Activated CD8-positive, alpha-beta memory T cell treated with anti-CD3 and anti-CD28 coated beads, Interleukin-2, amount 50 U/mL, for 4 hours (primary cell): ENCODE data around the gene UBR2.
"Not testable (repeated sequence)": the region's sequence is repeated elsewhere in the genome, so short reads cannot be mapped to it uniquely, and the experiment has no call there.

Experiments
- DNase-seq: peaks from one replicate; pipeline ENCODE4 v3.0.0-alpha.2; 2020

Gene UBR2

DNA sequence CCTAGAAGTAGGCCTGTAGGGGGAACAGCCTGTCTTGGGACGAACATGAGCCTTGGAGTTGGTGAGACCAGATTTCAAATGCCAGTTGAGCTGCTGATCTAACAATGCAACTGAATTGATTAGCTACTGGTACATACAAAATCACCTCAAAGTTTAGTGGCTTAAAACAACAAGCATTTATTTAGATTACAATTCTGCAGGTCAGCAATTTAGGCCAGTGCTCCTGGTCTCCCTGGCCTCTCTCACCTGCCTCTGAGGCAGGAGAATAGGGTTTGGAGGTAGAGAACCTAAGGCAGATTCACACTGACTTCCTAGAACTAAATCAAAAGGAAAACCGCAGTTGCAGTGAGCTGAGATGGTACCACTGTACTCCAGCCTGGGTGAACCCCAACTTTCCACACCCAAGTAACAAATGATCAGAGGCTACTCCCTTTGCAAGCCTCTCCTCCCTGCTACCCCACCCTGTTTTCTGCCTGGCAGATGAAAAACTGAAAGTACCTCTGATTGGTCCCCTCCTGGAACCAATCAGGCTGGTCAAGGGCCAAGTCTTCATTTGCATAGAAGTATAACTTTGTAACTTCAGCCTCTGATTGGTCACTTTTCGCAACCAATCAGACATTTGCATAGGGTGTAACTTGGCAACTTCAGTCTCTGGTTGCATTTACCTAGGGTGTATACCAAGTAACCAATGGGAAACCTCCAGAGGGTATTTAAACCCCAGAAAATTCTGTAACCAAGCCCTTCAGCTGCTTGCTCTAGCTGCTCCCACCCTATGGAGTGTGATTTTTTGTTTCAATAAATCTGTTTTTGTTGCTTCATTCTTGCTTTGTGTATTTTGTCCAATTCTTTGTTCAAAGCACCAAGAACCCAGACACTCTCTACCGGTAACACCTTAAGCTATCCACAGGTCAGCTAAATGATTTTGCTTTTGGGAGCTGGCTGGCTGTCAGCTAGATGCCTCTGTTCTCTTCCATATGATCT, 8.1 kb upstream of the UBR2 start:
- no peak for DNase-seq

GRCh38 chr6:42556462-42556861, 7.4 kb upstream of the UBR2 start:
- no peak for DNase-seq

GRCh38 chr6:42559276-42559675, 4.6 kb upstream of the UBR2 start:
- not testable (repeated sequence) for DNase-seq

DNA sequence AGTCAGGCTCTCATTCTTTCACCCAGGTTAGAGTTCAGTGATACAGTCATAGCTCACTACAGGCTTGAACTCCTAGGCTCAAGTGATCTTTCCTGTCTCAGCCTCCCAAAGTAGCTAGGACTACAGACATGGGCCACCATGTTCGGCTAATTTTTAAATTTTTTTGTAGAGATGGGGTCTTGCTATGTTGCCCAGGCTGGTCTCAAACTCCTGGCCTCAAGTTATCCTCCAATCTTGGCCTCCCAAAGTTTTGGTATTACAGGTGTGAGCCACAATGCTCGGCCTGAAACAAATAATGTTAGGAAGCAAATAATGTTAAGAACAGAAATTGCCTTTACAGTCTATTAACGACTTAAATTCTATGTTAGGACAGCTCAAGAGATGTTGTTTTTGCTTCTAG, 1.8 kb upstream of the UBR2 start:
- DNase-seq: no peak

DNA sequence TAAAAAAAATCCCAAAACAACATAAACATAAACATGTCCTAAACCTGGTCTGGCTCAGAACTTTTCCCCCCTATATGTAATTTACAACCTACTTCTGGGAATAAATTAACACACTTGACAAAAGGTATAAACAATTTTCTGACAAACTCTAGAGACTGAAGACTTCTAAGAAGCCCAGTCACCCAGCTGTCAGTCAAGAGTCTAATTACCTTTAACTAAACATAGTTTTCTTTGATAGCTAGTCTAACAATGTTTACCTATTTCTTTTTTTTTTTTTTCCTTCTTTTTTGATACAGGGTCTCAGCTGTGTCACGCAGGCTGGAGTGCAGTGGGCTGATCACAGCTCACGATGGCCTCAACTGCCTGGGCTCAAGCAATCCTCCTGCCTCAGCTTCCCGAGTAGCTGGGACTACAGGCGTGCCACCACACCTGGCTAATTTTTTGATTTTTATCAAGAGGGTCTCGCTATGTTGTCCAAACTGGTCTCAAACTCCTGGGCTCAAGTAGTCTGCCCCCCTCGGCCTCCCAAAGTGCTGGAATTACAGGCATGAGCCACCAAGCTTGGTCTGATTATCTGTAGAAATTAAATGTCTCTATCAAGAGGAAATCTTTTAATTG, 932 bp upstream of the UBR2 start:
- no peak for DNase-seq

GRCh38 chr6:42564506-42564825, 637 bp downstream of the UBR2 start:
- no peak for DNase-seq

DNA sequence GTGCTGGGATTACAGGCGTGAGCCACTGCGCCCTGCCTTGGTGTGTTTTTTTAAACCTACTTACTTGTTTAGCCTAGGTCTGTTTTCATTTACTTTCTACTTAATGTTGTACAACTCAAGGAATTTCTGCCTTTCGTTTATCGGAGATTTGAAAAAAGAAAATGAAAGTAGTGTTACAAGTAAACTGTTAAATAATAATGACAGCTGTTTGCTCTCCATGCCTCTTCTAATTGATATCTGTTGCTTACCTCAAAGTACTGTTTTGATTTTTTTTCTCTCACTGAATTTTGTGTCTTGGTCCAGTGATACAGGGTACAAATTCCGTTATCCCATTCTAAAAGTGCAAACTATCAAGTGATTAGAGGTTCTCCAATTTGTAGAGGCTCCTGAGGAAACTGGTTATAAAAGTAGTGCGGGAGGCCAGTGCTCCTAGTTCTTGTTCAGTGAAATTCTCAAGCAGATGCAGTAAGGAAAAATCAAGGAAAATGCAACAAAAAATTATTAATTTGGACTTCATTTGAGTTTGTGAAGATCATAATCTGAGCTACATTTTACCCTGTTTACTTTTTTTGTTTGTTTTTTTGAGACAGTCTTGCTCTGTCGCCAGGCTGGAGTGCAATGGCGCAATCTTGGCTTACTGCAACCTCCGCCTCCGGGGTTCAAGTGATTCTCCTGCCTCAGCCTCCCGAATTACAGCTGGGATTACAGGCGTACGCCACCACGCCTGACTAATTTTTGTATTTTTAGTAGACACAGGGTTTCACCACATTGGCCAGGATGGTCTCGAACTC, 2.2 kb downstream of the UBR2 start:
- no peak for DNase-seq

DNA sequence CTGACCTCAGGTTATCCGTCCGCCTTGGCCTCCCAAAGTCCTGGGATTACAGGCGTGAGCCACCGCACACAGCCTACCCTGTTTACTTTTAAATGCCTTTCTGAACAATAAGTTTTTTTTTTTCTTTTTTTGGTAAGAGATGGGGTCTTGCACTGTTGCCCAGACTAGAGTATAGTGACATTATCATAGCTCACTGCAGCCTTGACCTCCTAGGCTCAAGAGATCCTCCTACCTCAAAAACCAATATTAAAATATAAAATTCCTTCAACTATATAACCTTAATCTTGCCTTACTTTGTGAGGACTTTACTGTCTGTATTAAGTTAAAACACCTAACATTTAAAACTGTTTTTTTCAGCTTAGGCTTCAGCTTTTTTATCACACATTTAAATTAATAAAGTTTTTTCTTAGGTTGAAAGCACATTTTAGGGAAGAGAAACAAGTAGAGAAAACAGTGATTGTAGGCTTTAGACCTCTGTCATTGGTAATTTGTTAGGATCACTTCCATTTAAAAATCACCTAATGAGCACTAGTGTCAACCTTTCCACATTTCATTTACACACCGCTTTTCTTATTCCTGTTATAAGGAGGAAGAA, 2.9 kb downstream of the UBR2 start:
- DNase-seq: no peak

DNA sequence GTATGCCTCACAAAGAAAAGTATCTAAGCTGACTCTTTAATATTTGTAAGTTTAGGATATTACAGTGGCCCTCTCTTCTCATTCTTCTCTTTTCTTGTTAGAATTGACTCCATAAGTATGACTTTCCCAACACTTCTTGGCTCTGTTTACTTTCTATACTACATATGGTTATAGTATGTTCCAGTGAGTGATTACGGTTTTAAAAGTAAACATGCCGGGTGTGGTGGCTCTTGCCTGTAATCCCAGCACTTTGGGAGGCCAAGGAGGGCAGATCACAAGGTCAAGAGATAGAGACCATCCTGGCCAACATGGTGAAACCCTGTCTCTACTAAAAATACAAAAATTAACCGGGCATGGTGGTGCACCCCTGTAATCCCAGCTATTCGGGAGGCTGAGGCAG, 3.4 kb downstream of the UBR2 start:
- DNase-seq: not testable (repeated sequence)

- no peak for DNase-seq
Observed at GRCh38 chr6:42569102-42570028, 5.5 kb downstream of the UBR2 start.

DNA sequence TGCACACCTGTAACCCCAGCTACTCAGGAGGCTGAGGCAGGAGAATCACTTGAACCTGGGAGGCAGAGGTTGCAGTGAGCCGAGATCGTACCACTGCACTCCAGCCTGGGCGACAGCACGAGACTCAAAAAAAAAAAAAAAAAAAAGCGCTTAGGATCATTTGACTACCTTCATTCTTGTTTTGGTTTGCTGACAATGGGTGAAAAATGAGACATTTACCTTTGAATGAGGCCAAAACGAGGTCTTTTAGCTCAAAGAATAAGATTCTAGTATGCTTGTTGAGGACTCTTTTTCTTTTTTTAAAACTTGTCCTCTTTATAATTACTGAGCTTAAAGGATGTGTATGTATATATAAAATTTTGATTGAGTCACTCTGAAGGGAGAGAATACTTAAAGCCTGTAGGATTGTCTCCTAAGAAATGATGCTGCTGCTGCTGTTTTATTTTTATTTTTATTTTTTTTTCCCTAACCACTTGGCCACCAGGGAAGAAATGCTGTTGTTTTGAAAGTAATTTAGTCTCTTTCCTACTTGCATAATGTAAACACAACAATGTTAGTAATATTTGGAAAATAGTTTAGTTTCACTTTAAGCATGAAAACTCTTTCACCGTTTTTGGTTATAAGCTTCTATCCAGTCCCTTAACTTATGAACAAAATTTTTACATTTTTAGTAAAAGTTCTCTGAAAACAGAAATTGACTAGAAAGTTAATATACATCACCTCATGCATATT, 7.9 kb downstream of the UBR2 start:
- DNase-seq: no peak

GRCh38 chr6:42572523-42572922, 8.7 kb downstream of the UBR2 start:
- DNase-seq: no peak

DNA sequence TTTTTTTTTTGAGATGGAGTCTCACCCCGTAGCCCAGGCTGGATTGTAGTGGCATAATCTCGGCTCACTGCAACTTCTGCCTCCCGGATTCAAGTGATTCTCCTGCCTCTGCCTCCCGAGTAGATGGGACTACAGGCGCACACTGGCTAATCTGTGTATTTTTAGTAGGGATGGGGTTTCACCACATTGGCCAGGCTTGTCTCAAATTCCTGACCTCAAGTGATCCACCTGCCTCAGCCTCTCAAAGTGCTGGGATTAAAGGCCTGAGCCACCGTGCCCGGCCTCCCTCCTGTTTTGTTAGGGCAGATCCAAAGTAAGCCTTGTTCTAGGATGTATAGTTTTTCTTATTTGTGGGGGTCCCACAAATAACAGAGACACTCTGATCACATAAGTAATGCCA, 12.7 kb downstream of the UBR2 start:
- not testable (repeated sequence) for DNase-seq

DNA sequence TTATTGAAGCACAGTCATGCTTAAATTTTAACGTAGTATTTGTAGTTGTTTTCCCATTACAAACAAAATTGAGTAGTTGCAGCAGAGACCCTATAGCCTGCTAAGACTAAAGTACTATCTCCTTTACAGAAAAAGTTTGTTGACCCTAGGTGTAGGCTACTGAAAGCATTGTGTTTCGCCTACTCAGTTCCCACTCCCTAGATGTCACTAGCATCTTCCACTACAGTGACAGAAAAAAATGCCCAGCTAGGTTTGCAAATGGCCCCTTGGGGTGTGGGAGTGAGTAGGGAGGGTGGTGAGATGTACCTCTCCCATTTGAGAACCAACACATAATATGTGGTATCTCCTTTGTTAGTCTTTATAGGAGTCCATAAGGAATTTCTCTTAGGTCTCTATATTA, 34.5 kb downstream of the UBR2 start:
- no peak for DNase-seq

DNA sequence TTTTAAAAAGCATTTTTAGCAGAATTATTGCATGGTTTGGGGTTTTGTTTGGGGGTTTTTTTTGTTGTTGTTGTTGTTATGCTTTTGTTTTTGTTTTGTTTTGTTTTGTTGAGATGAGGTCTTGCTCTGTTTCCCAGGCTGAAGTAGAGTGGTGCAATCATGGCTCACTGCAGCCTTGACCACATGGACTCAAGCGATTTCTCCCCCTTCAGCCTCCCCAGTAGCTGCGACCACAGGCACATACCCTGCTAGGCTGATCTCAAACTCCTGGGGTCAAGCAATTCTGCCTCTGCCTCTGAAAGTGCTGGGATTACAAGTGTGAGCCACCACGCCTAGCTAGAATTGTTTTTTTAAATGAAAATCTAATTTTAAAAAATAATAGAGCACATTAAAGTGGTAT, 35.7 kb downstream of the UBR2 start:
- no peak for DNase-seq

- no peak for DNase-seq
Observed at GRCh38 chr6:42604150-42604549, 40.3 kb downstream of the UBR2 start.

- not testable (repeated sequence) for DNase-seq
Observed at GRCh38 chr6:42604699-42605098, 40.9 kb downstream of the UBR2 start.

DNA sequence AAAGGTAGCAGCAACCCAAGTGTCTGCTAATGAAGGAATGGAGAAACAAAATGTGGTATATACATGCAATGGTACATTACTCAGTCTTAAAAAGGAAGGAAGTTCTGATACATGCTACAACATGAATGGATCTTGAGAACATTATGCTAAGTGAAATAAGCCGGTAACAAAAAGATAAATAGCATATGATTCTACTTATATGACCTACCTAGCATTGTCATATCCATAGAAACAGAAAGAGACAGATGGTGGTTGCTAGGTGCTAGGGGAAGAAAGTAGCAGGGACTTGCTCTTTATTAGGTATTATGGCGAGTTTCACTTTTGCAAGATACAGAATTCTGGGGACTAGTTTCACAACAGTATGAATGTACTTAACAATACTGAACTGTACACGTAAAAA, 46.6 kb downstream of the UBR2 start:
- no peak for DNase-seq

DNA sequence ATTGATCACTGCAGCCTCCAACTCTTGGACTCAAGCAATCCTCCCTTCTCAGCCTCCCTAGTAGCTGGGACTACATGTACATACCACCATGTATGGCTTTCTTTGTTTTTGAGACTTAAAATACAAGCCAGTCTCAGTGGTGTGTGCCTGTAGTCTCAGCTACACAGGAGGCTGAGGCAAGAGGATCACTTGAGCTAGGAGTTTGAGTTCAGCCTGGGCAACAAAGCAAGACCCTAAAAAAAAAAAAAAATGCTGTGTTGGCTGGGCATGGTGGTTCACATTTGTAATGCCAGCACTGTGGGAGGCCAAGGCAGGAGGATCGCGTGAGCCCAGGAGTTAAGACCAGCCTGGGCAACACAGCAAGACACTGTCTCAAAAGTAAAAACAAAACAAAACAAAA, 51.7 kb downstream of the UBR2 start:
- no peak for DNase-seq

DNA sequence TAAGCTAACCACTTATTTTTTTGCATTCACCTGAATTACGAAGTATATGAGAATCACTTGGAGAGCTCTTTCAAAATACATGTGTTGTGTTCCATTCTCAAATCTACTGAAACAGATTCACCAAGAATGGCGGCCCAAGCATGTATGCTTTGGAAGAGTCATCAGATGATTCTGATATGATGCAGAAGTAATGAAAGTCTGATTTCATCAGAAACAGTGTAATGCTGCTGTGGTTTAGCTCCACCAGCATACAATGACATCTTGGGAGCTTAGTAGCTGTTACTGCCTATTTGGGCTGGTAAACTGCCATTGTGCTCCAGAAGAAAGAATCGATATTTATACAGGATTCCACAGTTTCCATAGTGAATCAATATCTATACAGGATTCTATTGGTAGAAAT, 52.9 kb downstream of the UBR2 start:
- DNase-seq: no peak

- no peak for DNase-seq
Observed at GRCh38 chr6:42618105-42618504, 54.3 kb downstream of the UBR2 start.
